ENCODE measurements around the gene LOXL1. TPM values are rescaled to one million over a fixed set of nuclear protein-coding genes. Genes with fewer than 3 reads are reported as not detected.
A peak's percentile ranks its signal among the peaks of the same experiment; 100 is the strongest.

The LOXL1 gene
- total and polyA plus RNA-seq, 4 experiments from 2014 or later = 1.6 to 13.1 (median 4.2) TPM

DNA sequence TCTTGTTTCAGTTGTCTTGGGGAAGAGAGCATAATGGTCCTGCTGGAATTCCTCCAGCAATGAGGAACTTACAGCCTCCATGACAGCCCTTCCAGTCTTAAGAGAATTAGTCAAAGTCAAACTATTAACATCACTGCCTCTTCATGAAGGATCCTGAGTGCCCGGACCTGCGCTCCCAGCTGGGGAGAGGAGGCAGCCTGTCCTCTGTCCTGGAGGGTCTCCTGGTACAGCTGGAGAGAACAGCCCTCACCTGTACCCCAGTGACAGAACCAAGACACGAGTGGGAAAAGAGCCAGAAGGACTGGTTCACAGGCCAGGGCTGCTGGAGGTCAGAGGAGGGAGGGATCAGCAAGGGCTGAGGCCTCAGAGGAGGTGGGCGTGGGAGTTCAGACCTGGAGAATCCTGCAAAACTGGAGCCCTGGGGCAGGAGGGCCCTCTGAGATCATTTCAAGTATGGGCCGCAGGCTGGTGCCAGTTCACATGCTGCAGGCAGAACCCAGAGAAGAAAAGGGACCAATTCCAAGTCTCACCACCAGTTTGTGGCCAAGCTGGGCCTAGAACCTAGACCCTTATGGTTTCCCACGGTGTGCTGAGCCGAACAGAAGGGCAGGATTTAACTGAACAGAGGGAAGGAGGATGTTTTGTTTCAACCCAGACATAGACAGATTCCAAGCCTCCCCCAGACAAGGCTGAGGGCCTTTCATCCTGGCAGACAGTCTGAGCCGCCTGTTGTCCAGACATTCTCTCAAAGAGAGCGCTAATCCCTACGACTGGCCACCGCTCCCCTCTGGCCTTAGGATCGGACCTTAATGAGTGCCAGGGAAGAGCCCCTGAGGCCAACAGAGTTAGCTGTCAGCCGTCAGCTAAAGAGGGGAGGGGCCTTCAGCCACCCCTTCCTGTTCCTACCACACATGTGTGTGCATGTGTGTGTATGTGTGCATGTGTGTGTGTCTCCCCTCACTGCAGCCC, 18.2 kb downstream of the LOXL1 start:
- H3K4me3 Mint-ChIP-seq = no peak overlapping the region
- ChIA-PET POLR2A (ENCODE audit: partially characterized antibody) (interaction anchor here (0.9 to 2.2 kb wide), 2 partner anchors 10 to 16 kb away, joined by 3 to 7 read pairs; no protein-coding TSS in a partner anchor), CTCF (ENCODE audit: partially characterized antibody) (interaction anchor here (0.6 to 3.2 kb wide), 7 partner anchors 8 to 28 kb away, joined by 3 to 16 read pairs (median 3); no protein-coding TSS in a partner anchor)

GRCh38 chr15:73945130-73945508, 18.9 kb downstream of the LOXL1 start:
- Mint-ChIP-seq H3K9me3 (no peaks in the 10 kb centered on the region), H3K27me3 (no peaks in the 10 kb centered on the region), H3K4me1 (peaks cover 18 to 53% (median 28%) of the 10 kb centered on the region in 4 donors), H3K27ac (peak overlapping the region in 3 of 7 donors; percentile 13 to 55 (median 39)), H3K36me3 (peaks cover 0 to 3% of the 10 kb centered on the region in 2 donors), H3K4me3 (no peak overlapping the region)
- ChIA-PET POLR2A (ENCODE audit: partially characterized antibody) (interaction anchor here (2.2 kb wide), 1 partner anchor 17 kb away, joined by 7 read pairs; no protein-coding TSS in a partner anchor), CTCF (ENCODE audit: partially characterized antibody) (interaction anchor here (1.2 to 3.2 kb wide), 2 partner anchors 17 to 21 kb away, joined by 4 to 16 read pairs; no protein-coding TSS in a partner anchor)
- no peaks in the 10 kb centered on the region for H3K27me3 ChIP-seq (ENCODE audit: insufficient read depth, low read length)
- no peak overlapping the region for H3K27ac ChIP-seq (ENCODE audit: low read depth, low read length)
- intact Hi-C loops (cut with micrococcal nuclease) = no loop called here
- no peaks in the 10 kb centered on the region for H3K9me3 ChIP-seq (ENCODE audit: control insufficient read depth in 1 of 2, low read length in 2 of 2)
- no peaks in the 10 kb centered on the region for H3K36me3 ChIP-seq (ENCODE audit: insufficient read depth, low read length)
- no peak overlapping the region for H3K4me3 ChIP-seq (ENCODE audit: low read length in 2 of 2)
- H3K4me1 ChIP-seq (ENCODE audit: insufficient read depth, low read length) = peaks cover 32% of the 10 kb centered on the region
- DNase-seq = peak in 1 of 5 donors; percentile 1

More for the DNA sequence above, 18.2 kb downstream of the LOXL1 start:
- H3K36me3 Mint-ChIP-seq = peaks cover 0 to 3% of the 10 kb centered on the region in 2 donors
- Histone ChIP-seq H3K4me3 (ENCODE audit: low read length in 2 of 2) (no peak overlapping the region), H3K4me1 (ENCODE audit: insufficient read depth, low read length) (peaks cover 32% of the 10 kb centered on the region), H3K27ac (ENCODE audit: low read depth, low read length) (no peak overlapping the region), H3K36me3 (ENCODE audit: insufficient read depth, low read length) (no peaks in the 10 kb centered on the region), H3K9me3 (ENCODE audit: control insufficient read depth in 1 of 2, low read length in 2 of 2) (no peaks in the 10 kb centered on the region), H3K27me3 (ENCODE audit: insufficient read depth, low read length) (no peaks in the 10 kb centered on the region)
- peak in 1 of 5 donors; percentile 13 for DNase-seq
- peak overlapping the region in 2 of 7 donors; percentile 4 to 39 for H3K27ac Mint-ChIP-seq
- H3K4me1 Mint-ChIP-seq = peaks cover 21 to 53% (median 32%) of the 10 kb centered on the region in 4 donors
- intact Hi-C loops (cut with micrococcal nuclease) = no loop called here
- H3K27me3 Mint-ChIP-seq = no peaks in the 10 kb centered on the region
- no peaks in the 10 kb centered on the region for H3K9me3 Mint-ChIP-seq

GRCh38 chr15:73946046-73946721, 19.9 kb downstream of the LOXL1 start:
- Mint-ChIP-seq H3K4me1 (peaks cover 13 to 52% (median 27%) of the 10 kb centered on the region in 4 donors), H3K27ac (peak overlapping the region in 1 of 7 donors; percentile 38), H3K9me3 (no peaks in the 10 kb centered on the region), H3K4me3 (no peak overlapping the region), H3K27me3 (no peaks in the 10 kb centered on the region), H3K36me3 (peaks cover 0 to 3% of the 10 kb centered on the region in 2 donors)
- CTCF ChIA-PET (ENCODE audit: partially characterized antibody) = interaction anchor here (1.0 to 1.2 kb wide), 2 partner anchors 19 to 20 kb away, joined by 3 to 4 read pairs; no protein-coding TSS in a partner anchor
- intact Hi-C loops (cut with micrococcal nuclease) = no loop called here
- Histone ChIP-seq H3K4me3 (ENCODE audit: low read length in 2 of 2) (no peak overlapping the region), H3K36me3 (ENCODE audit: insufficient read depth, low read length) (no peaks in the 10 kb centered on the region), H3K9me3 (ENCODE audit: control insufficient read depth in 1 of 2, low read length in 2 of 2) (no peaks in the 10 kb centered on the region), H3K27ac (ENCODE audit: low read depth, low read length) (no peak overlapping the region), H3K4me1 (ENCODE audit: insufficient read depth, low read length) (peaks cover 24% of the 10 kb centered on the region), H3K27me3 (ENCODE audit: insufficient read depth, low read length) (no peaks in the 10 kb centered on the region)
- POLR2A ChIA-PET (ENCODE audit: partially characterized antibody) = interaction anchor here (2.2 kb wide), 1 partner anchor 18 kb away, joined by 7 read pairs; no protein-coding TSS in a partner anchor
- peak in 1 of 5 donors; percentile 20 for DNase-seq

DNA sequence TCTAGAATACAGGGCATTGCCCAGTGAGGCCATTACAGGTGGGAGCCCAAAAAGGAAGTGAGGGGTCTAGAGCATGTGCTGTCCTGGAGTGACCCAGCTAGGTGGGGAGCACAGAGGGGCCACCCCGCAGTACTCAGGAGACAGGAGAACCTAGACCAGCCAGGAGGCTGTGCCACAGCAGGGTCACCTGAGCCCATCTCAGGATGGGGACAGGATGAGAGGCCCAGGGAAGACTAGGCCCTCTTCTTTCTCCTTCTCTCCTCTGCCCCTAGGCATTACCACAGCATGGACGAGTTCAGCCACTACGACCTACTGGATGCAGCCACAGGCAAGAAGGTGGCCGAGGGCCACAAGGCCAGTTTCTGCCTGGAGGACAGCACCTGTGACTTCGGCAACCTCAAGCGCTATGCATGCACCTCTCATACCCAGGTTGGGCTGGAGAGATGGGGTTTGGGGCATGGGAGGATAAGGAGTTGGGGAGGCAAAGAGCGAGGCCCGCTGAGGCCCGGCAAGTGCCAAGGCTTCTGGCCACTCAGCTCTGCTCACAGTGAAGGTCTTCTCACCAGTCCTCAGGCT, 20.6 kb downstream of the LOXL1 start:
- no peaks in the 10 kb centered on the region for H3K9me3 ChIP-seq (ENCODE audit: control insufficient read depth in 1 of 2, low read length in 2 of 2)
- intact Hi-C loops (cut with micrococcal nuclease) = no loop called here
- no peak overlapping the region for H3K27ac ChIP-seq (ENCODE audit: low read depth, low read length)
- H3K4me3 ChIP-seq (ENCODE audit: low read length in 2 of 2) = no peak overlapping the region
- no peaks in the 10 kb centered on the region for H3K36me3 ChIP-seq (ENCODE audit: insufficient read depth, low read length)
- Mint-ChIP-seq H3K36me3 (peaks cover 0 to 3% of the 10 kb centered on the region in 2 donors), H3K27ac (no peak overlapping the region), H3K27me3 (no peaks in the 10 kb centered on the region), H3K4me1 (peaks cover 8 to 47% (median 23%) of the 10 kb centered on the region in 4 donors), H3K4me3 (no peak overlapping the region), H3K9me3 (no peaks in the 10 kb centered on the region)
- POLR2A ChIA-PET (ENCODE audit: partially characterized antibody) = no interaction called here
- CTCF ChIA-PET (ENCODE audit: partially characterized antibody) = interaction anchor here (1.0 kb wide), 1 partner anchor 19 kb away, joined by 3 read pairs; no protein-coding TSS in a partner anchor
- no peaks in the 10 kb centered on the region for H3K27me3 ChIP-seq (ENCODE audit: insufficient read depth, low read length)
- H3K4me1 ChIP-seq (ENCODE audit: insufficient read depth, low read length) = peaks cover 21% of the 10 kb centered on the region
- DNase-seq = no peak

DNA sequence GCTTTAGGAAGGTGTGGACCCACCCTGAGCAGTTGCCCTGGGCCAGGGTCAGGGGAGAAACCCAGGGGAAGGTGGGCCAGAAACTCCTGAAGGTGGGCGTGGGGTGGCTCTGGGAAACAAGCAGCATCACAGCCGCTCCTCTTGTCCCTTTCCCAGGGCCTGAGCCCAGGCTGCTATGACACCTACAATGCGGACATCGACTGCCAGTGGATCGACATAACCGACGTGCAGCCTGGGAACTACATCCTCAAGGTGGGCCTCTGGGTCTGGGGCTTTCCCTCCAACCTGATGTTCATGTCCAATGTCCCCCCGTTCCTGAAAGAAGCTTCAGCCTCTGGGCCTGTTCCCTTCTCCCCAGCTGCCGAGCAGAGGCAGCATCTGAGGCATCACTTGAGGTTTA, 21.4 kb downstream of the LOXL1 start:
- ChIA-PET POLR2A (ENCODE audit: partially characterized antibody) (no interaction called here), CTCF (ENCODE audit: partially characterized antibody) (interaction anchor here (1.3 to 3.1 kb wide), 4 partner anchors 17 to 50 kb away, joined by 3 to 58 read pairs (median 10); no protein-coding TSS in a partner anchor)
- H3K9me3 ChIP-seq (ENCODE audit: control insufficient read depth in 1 of 2, low read length in 2 of 2) = no peaks in the 10 kb centered on the region
- Mint-ChIP-seq H3K4me1 (peaks cover 4 to 43% (median 16%) of the 10 kb centered on the region in 4 donors), H3K27ac (peak overlapping the region in 1 of 7 donors; percentile 36), H3K27me3 (no peaks in the 10 kb centered on the region), H3K9me3 (no peaks in the 10 kb centered on the region), H3K4me3 (no peak overlapping the region), H3K36me3 (peaks cover 0 to 3% of the 10 kb centered on the region in 2 donors)
- intact Hi-C loops (cut with micrococcal nuclease) = no loop called here
- no peaks in the 10 kb centered on the region for H3K36me3 ChIP-seq (ENCODE audit: insufficient read depth, low read length)
- H3K27ac ChIP-seq (ENCODE audit: low read depth, low read length) = no peak overlapping the region
- no peak for DNase-seq
- H3K4me1 ChIP-seq (ENCODE audit: insufficient read depth, low read length) = peaks cover 13% of the 10 kb centered on the region
- H3K27me3 ChIP-seq (ENCODE audit: insufficient read depth, low read length) = no peaks in the 10 kb centered on the region
- no peak overlapping the region for H3K4me3 ChIP-seq (ENCODE audit: low read length in 2 of 2)

- no peak overlapping the region for H3K4me3 ChIP-seq (ENCODE audit: low read length in 2 of 2)
- Mint-ChIP-seq H3K4me1 (peaks cover 4 to 36% (median 11%) of the 10 kb centered on the region in 4 donors), H3K9me3 (no peaks in the 10 kb centered on the region), H3K27ac (peak overlapping the region in 2 of 7 donors; percentile 35 to 47), H3K27me3 (no peaks in the 10 kb centered on the region), H3K36me3 (peaks cover 0 to 3% of the 10 kb centered on the region in 2 donors), H3K4me3 (no peak overlapping the region)
- H3K36me3 ChIP-seq (ENCODE audit: insufficient read depth, low read length) = no peaks in the 10 kb centered on the region
- no peaks in the 10 kb centered on the region for H3K9me3 ChIP-seq (ENCODE audit: control insufficient read depth in 1 of 2, low read length in 2 of 2)
- H3K4me1 ChIP-seq (ENCODE audit: insufficient read depth, low read length) = peaks cover 6% of the 10 kb centered on the region
- no peak for DNase-seq
- ChIA-PET POLR2A (ENCODE audit: partially characterized antibody) (no interaction called here), CTCF (ENCODE audit: partially characterized antibody) (interaction anchor here (0.6 to 3.1 kb wide), 9 partner anchors 9 to 101 kb away, joined by 3 to 58 read pairs (median 3); no protein-coding TSS in a partner anchor)
- no peaks in the 10 kb centered on the region for H3K27me3 ChIP-seq (ENCODE audit: insufficient read depth, low read length)
- intact Hi-C loops (cut with micrococcal nuclease) = no loop called here
- H3K27ac ChIP-seq (ENCODE audit: low read depth, low read length) = no peak overlapping the region
These were observed 22.1 kb downstream of the LOXL1 start for GRCh38 chr15:73948396-73948795.

All from CD4-positive, alpha-beta memory T cell (primary cell).